Natural killer cell treated with Interleukin-12 subunit alpha and Interleukin-12 subunit beta and Interleukin-15 and Interleukin-18, amount 100 ng/mL, for 72 hours (primary cell): ENCODE data around the gene MOB2. TPM values are rescaled to one million over a fixed set of nuclear protein-coding genes. Genes with fewer than 3 reads are reported as not detected.

ENCODE experiments used
- ATAC-seq, 2 donors: fragments of 150-1000 bp; cut with Tn5 transposase in 1 of 2; sonication (Bioruptor Pico), chemical (Tn5 transposase) in 1 of 2; 2 replicates each; pipeline ENCODE4 v1.10.0; 2021
- DNase-seq: peaks from one replicate; pipeline ENCODE4 v3.0.0; 2022; ENCODE audit warnings: low spot score
- H3K27ac Mint-ChIP-seq, 2 donors: 1 replicate in 1 of 2; 2 replicates in 1 of 2; pipeline ENCODE4 v1.8.0; 2022; ENCODE audit warnings: mixed read lengths in 2 of 2, mild to moderate bottlenecking in 1 of 2, moderate library complexity in 1 of 2
- H3K27me3 Mint-ChIP-seq, 2 donors: 1 replicate in 1 of 2; 2 replicates in 1 of 2; pipeline ENCODE4 v1.8.0; 2022; ENCODE audit warnings: mixed read lengths in 2 of 2
- H3K36me3 Mint-ChIP-seq: one replicate; pipeline ENCODE4 v1.8.0; 2022; ENCODE audit warnings: mixed read lengths
- H3K4me1 Mint-ChIP-seq, 2 donors: 1 replicate in 1 of 2; 2 replicates in 1 of 2; pipeline ENCODE4 v1.8.0; 2022; ENCODE audit warnings: low read depth in 2 of 2, mixed read lengths in 2 of 2, mild to moderate bottlenecking in 1 of 2
- H3K4me3 Mint-ChIP-seq: one replicate; pipeline ENCODE4 v1.8.0; 2022; ENCODE audit warnings: mixed read lengths
- H3K9me3 Mint-ChIP-seq: 2 replicates; pipeline ENCODE4 v1.8.0; 2022; ENCODE audit warnings: mixed read lengths
- total RNA-seq, 2 donors: library from RNA; stranded (reverse); gene quantifications; one replicate each; pipeline ENCODE4 v1.2.3, GENCODE V29; 2022

MOB2 gene
- total RNA-seq, 2 donors from 2014 or later: 40.0 to 42.7 TPM

DNA sequence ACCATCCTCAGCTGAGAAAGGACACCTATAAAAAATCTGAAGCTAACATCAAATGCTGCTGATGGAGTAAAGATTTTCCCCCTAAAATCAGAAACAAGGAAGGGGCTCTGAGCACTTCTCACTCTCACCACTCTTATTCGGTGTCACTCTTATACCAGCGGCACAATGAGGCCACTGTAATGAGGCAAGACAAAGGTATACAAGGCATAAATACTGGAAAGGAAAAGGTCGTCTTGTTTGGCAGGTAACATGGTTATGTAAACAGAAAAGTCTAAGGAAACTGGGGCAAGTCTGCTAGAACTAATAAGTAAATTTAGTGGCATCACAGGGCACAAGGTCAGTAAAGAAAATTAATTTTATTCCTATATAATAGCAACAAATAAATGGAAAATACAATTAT is 8.1 kb upstream of the MOB2 start:
- no peak for ATAC-seq
- no peak for DNase-seq
- peaks cover 49 to 53% of the 10 kb centered on the region in 2 donors for H3K4me1 Mint-ChIP-seq
- H3K27ac Mint-ChIP-seq: no peak overlapping the region
- H3K9me3 Mint-ChIP-seq: no peaks in the 10 kb centered on the region
- peaks cover 5% of the 10 kb centered on the region for H3K36me3 Mint-ChIP-seq
- H3K4me3 Mint-ChIP-seq: no peak overlapping the region
- no peaks in the 10 kb centered on the region for H3K27me3 Mint-ChIP-seq

DNA sequence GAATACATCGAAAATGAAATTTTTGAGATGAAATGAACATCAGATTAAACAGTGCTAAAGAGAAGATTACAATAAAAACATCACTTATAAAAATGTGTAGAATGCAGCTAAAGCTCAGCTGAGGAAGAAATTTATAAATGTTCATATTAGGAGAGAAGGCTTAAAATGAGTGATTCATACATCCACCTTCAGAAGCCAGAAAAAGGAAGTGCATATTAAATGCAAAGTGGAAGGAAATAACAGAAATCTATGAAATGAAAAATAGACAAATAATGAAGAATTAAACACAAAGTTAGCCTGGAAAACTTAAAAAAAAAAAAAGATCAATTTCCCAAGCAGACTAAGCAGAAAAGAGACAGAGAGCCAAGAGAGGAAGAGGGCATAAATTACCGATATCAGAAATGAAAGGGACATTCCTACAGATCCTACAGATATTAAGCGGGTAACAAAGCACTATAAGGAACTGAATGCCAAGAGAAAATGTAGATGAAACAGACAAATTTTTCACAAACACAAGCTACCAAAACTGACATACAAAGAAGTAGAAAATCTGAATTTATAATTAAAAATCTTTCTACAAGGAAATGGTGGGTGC is 7.2 kb upstream of the MOB2 start:
- H3K9me3 Mint-ChIP-seq: no peaks in the 10 kb centered on the region
- DNase-seq (no peak), ATAC-seq (no peak)
- H3K4me3 Mint-ChIP-seq: no peak overlapping the region
- H3K4me1 Mint-ChIP-seq: peaks cover 45 to 53% of the 10 kb centered on the region in 2 donors
- H3K36me3 Mint-ChIP-seq: peaks cover 2% of the 10 kb centered on the region
- H3K27me3 Mint-ChIP-seq: no peaks in the 10 kb centered on the region
- H3K27ac Mint-ChIP-seq: no peak overlapping the region

DNA sequence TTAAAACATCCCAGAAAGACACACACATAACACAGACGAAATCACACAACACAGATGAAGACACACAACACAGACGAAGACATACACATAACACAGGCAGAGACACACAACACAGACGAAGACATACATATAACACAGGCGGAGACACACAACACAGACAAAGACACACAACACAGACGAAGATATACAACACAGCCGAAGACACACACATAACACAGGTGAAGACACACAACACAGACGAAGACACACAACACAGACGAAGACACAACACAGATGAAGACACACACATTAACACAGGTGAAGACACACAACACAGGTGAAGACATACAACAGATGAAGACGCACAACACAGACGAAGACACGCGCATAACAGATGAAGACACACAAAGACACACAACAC is 4.8 kb upstream of the MOB2 start:
- H3K4me3 Mint-ChIP-seq: no peak overlapping the region
- H3K4me1 Mint-ChIP-seq: peaks cover 36 to 38% of the 10 kb centered on the region in 2 donors
- DNase-seq (no peak), ATAC-seq (no peak)
- no peaks in the 10 kb centered on the region for H3K27me3 Mint-ChIP-seq
- H3K27ac Mint-ChIP-seq: no peak overlapping the region
- H3K9me3 Mint-ChIP-seq: no peaks in the 10 kb centered on the region
- H3K36me3 Mint-ChIP-seq: no peaks in the 10 kb centered on the region

DNA sequence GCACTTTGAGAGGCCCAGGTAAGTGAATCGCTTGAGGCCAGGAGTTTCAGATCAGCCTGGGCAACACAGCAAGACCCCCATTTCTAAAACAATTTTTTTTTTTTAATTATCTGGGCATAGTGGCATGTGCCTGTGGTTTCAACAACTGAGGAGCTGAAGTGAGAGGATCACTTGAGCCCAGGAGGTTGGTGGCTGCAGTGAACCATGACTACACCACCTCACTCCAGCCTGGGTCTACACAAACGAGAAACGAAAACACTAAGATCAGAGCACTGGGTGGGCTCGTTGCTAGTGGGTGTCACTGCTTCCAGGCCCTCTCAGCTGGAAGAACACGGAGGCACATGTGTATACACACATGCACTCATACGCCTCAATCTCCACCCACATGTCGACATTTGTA is 4.1 kb upstream of the MOB2 start:
- no peaks in the 10 kb centered on the region for H3K27me3 Mint-ChIP-seq
- no peaks in the 10 kb centered on the region for H3K9me3 Mint-ChIP-seq
- no peaks in the 10 kb centered on the region for H3K36me3 Mint-ChIP-seq
- DNase-seq (no peak), ATAC-seq (no peak)
- H3K4me3 Mint-ChIP-seq: no peak overlapping the region
- H3K4me1 Mint-ChIP-seq: peaks cover 28 to 31% of the 10 kb centered on the region in 2 donors
- no peak overlapping the region for H3K27ac Mint-ChIP-seq

DNA sequence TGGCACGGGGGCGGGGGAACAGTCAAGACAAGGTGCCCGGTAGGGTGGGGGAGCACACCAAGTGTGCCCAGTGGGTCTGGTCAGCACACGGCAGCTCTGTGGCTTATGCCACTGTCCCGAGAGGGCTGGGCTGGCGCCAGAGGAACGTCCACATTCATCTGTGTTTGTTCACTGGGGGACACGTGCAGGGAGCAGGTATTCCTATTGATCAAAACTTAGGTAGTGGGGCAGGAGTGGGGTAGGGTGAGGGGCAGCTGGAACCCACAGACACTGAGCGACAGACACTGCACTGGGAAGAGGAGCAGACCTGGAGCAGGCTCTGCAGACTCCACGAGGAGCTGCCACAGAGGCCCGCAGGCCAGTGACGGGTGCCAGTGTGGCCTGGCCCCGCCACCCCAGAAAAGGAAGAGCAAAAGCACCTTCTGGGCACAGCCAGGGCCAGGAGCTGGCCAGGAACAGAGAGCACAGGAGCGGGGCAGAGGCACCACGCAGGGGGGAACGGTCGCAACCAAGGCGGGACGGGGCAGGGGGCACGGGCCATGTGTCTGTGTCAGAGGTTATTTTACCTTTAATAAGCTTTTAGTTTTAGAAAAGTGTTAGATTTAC is 2.1 kb upstream of the MOB2 start:
- Mint-ChIP-seq H3K4me1 (peaks cover 25 to 27% of the 10 kb centered on the region in 2 donors), H3K36me3 (no peaks in the 10 kb centered on the region), H3K27ac (no peak overlapping the region), H3K4me3 (no peak overlapping the region), H3K27me3 (no peaks in the 10 kb centered on the region), H3K9me3 (no peaks in the 10 kb centered on the region)
- ATAC-seq (no peak), DNase-seq (no peak)

DNA sequence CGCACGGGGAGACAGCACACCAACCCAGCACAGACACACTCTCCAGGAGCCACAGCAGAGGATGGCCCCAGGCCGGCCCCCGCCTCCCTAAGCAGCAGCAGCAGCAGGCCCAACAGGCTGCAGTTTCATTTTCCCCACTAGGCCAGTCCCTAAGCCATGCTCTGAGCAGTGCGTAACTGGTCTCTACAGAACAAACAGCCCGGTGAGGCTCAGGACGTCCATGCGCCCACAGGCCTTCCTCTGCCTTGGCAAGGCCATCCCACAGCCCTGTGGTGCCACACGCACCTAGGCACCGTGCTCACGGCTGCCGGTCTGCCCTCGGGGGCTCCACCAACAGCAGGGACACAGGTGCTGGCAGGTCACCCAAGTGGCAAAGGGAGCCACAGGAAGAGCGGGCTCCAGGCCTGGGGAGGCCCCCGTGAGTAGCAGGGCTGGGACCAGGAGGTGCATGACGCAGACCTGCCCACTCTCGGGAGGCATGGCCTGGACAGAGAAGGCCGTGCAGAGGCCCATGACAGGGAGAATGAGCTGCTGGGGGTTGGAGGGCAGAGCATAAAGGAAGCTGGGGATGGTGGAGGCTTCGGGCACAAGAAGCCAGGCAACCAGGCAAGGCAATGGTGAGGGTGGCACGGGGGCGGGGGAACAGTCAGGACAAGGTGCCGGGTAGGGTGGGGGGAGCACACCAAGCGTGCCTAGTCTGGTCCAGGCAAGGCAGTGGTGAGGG is 1.4 kb upstream of the MOB2 start:
- Mint-ChIP-seq H3K27me3 (no peaks in the 10 kb centered on the region), H3K9me3 (no peaks in the 10 kb centered on the region), H3K4me1 (peaks cover 19 to 28% of the 10 kb centered on the region in 2 donors), H3K27ac (no peak overlapping the region), H3K36me3 (no peaks in the 10 kb centered on the region), H3K4me3 (no peak overlapping the region)
- ATAC-seq: peak in 1 of 2 donors; percentile 38
- DNase-seq: no peak

DNA sequence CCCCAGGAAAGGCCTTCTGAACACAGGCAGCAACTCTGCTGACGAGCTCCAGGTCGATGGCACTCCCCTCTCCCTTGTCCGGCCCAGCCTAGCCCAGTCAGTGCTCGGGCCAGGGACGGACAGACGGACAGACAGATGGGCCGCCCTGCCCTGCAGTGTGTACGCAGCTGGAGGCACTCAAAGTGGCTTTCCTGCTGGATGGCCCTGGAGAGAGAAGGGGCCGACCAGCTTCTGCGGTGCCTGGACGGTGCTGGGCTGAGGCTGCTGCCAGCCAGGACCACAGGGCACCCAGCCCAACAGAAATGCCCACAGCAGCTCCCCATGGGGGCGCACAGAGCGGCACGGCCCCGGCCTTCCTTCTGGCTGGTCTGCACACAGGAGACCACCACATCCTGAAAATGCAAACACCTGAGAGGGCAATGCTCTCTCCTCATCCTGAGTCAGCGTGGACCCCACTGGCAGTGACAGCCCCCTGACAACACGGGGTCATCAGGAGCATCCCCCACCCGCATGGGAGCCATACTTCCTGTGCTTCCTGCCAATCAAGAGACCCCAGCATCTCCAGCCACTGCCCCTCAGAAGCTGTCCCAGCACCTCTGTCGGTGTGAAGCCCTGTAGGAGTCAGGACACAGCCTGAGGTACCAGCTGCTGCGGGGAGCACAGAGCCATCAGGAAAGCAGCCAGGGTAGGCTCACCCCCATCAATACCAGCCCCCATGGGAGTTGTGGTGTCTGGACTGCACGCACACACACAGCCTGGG is 692 bp upstream of the MOB2 start:
- no peaks in the 10 kb centered on the region for H3K27me3 Mint-ChIP-seq
- H3K4me3 Mint-ChIP-seq: no peak overlapping the region
- no peak for DNase-seq
- no peaks in the 10 kb centered on the region for H3K36me3 Mint-ChIP-seq
- peaks cover 19 to 21% of the 10 kb centered on the region in 2 donors for H3K4me1 Mint-ChIP-seq
- H3K27ac Mint-ChIP-seq: no peak overlapping the region
- ATAC-seq: no peak
- no peaks in the 10 kb centered on the region for H3K9me3 Mint-ChIP-seq

DNA sequence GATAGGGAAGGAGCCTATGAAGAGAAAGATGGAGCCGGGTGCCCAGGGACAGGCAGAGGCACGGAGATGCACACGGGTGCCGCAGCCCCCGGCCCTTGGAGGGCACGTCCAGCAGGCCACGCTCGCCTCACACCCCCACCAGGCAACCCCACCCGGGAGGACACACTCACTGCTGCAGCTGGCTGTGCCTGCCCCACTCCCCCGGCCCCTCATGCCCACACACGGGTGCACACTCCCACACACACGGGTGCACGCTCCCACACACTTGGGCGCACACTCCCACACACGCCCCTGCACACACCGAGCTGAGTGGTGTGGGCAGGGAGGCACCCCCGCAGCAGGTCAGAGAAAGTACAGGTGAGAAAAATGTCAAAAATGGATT is 1.1 kb downstream of the MOB2 start:
- H3K27ac Mint-ChIP-seq: peak overlapping the region in 1 of 2 donors; percentile 32
- no peak for ATAC-seq
- H3K27me3 Mint-ChIP-seq: no peaks in the 10 kb centered on the region
- H3K36me3 Mint-ChIP-seq: no peaks in the 10 kb centered on the region
- no peak overlapping the region for H3K4me3 Mint-ChIP-seq
- H3K9me3 Mint-ChIP-seq: no peaks in the 10 kb centered on the region
- DNase-seq: no peak
- peaks cover 19 to 21% of the 10 kb centered on the region in 2 donors for H3K4me1 Mint-ChIP-seq

DNA sequence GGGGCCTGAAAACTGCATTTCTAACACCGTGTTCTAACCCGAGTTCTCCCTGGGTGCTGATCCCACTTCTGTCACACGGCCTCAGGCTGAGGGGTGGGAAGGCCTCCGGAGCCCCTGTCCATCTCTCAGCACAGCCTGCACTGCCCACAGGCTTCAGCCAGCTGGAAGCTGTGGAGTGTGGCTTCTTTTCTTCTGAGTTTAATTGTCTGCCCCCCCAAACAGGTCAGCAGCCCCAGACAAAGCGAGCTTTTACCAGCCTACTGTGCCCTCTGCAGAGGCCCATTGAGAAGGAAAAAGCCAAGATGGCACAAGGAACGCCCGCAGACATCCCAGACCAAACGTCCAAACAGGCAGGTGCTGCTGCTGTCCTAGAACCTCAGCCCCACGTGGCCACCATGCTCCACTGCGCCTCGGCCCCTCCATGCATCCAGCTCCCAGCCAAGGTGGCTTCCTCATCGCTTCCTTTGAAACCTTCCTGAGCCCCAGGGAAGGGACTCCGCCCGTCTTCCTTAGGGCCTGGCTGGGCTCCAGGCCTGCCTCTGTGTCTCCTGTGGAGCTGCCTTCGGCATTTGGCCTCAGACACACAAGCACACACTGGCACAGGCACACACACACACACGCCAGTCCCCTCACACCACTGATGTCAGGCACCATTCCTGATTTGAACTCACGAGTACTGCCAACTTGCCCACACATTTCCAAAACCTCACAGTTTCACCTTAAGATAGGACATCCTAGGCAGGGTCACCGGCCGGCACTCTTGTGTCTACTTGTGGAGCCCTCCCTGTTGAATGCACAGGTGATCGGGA is 1.7 kb downstream of the MOB2 start:
- Mint-ChIP-seq H3K4me1 (peaks cover 19 to 21% of the 10 kb centered on the region in 2 donors), H3K9me3 (no peaks in the 10 kb centered on the region), H3K4me3 (no peak overlapping the region), H3K27me3 (no peaks in the 10 kb centered on the region), H3K36me3 (no peaks in the 10 kb centered on the region), H3K27ac (peak overlapping the region in 1 of 2 donors; percentile 32)
- ATAC-seq (no peak), DNase-seq (no peak)

DNA sequence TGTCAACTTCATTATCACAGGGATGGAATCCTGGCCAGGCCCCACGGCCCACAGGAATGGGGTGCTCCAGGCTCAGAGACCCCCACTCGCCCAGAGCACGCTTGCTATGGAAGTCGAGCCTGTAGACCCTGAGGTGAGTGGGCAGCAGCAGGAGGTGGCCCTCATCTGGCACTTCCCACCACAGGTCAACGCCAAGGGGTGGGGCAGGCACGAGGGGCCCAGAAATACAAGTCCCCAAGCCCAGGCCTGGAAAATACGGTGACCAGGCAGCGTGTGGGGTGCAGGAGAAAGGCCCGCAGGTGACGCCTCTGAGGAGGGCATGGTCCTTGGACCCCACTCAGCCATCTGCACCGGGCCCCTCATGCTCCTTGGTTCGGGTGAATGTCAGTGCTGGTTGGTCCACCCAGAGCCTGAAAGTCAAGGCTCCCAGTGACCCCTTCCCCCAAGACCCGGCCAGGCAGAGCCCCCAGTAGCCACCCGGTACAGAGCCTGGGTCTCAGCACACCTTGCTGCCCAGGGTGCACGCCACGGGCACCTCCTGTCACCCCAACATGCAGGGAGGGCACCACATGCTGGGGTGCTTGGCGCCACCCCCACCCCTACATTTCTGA is 2.4 kb downstream of the MOB2 start:
- Mint-ChIP-seq H3K27me3 (no peaks in the 10 kb centered on the region), H3K9me3 (no peaks in the 10 kb centered on the region), H3K4me1 (peaks cover 18 to 19% of the 10 kb centered on the region in 2 donors), H3K36me3 (no peaks in the 10 kb centered on the region), H3K27ac (no peak overlapping the region), H3K4me3 (no peak overlapping the region)
- DNase-seq (no peak), ATAC-seq (no peak)

DNA sequence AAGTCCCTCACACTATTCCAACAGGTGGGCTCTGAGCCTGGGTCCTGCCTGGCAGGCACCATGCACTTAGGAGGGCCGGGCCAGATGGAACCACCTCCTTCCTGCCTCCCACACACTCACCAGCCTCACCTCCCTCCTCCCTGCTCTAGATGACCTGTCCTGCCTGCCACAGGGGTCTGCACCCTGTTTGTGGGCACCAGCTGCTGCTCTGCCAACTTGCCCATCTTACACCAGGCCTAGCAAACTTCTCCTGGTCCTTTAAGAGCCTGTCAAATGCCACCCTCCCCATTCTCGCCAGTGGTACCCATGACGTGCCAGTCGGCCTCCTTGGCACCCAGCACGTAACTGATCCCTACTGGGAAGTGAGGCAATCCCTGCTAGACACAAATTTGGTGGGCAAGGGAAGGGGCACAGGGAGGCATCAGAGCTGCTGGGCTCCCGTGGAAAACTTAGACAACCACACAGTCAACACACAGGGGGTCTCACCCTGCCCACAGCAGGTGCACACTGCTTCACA is 3.1 kb downstream of the MOB2 start:
- DNase-seq (no peak), ATAC-seq (no peak)
- H3K27me3 Mint-ChIP-seq: no peaks in the 10 kb centered on the region
- H3K4me1 Mint-ChIP-seq: peaks cover 18 to 22% of the 10 kb centered on the region in 2 donors
- H3K27ac Mint-ChIP-seq: no peak overlapping the region
- H3K36me3 Mint-ChIP-seq: no peaks in the 10 kb centered on the region
- no peak overlapping the region for H3K4me3 Mint-ChIP-seq
- H3K9me3 Mint-ChIP-seq: no peaks in the 10 kb centered on the region

DNA sequence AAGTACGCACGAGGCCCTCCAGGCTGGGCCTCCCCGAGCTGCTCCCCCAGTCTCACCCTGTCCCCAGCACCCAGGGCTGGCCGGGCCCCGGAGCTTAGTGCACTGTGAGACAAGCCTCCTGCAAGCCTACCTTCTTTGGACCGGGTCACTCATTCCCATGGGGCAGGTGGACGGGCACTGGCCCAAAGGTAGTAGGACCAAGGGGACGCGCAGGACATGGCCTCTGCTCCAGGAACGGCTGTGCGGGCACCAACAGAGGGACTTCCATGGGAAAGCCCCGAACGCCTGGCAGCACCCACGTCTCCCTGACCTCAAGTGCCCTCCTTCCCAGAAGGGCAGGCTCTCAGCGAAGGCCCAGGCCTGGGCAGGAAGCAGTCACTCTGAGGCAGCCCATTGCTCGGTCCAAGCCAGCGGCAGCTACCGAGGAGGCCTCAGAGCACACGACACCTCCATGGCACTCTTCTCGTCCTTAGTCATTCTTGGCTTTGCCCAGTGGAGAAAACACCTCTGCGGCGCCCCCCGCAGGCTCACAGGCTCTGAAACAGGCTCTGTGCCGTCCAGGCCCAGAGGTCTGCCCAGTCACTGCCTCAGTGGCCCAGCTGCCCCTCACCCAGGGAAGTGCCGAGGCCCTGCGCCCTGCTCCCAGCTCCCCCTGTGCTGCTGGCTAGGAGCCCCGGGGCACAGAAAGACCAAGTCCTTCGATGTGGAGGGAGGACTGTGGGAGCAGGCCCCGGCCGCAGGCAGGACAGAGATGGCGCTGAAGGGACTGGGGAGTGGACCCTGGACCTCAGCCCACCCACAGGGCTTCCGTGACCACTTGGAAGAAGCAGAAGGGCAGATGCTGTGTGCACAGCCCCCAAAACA is 3.8 kb downstream of the MOB2 start:
- Mint-ChIP-seq H3K4me1 (peaks cover 11 to 18% of the 10 kb centered on the region in 2 donors), H3K27me3 (no peaks in the 10 kb centered on the region), H3K4me3 (no peak overlapping the region), H3K9me3 (no peaks in the 10 kb centered on the region), H3K27ac (no peak overlapping the region), H3K36me3 (no peaks in the 10 kb centered on the region)
- ATAC-seq (no peak), DNase-seq (no peak)
